ENCODE measurements around the gene ARL13B.
"Not testable (repeated sequence)": the region's sequence is repeated elsewhere in the genome, so short reads cannot be mapped to it uniquely, and the experiment has no call there.

Gene ARL13B

GRCh38 chr3:93979850-93980676 lies at the start of gene ARL13B:
TSS of gene ARL13B (plus strand) at chr3:93980155. CDS start at chr3:93980424, 269 bp downstream.
- DNase-seq (ENCODE audit: low spot score): peak; percentile 99

- no peak for DNase-seq (ENCODE audit: low spot score)
Measured at GRCh38 chr3:93931597-93932229, 48.2 kb upstream of the ARL13B start.

DNA sequence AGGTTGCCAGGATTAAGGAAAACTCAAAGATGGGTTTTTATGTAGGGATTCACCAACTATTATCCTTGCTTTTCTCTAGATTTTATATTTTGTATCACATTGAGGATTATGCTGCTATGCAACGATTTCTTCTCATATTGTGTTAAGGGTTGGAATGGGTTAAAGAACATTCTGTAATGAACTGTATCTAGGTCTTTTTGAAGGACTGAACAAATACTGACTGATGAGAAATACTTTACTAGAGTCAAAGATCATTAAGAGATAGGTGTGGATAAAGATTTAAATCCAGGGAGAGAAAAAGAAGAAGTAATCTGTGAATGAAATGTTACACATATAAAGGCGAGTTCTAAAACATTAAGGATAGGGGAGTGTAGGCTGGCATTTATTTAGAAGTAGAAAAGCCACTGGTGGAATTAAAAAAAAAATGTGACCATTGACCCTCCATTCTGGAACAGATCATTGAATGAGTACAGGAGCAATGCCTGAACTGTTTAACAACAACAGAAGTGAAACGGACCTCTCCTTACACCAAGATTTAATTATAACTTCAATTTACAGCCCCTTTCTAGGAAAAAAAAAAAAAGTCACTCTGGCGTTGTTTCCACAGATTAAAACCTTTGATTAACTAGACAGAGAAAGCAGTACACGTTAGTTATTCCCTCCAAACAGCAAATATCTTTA lies 45.4 kb upstream of the ARL13B start:
- DNase-seq (ENCODE audit: low spot score): no peak

- no peak for DNase-seq (ENCODE audit: low spot score)
Measured at GRCh38 chr3:93936549-93936948, 43.4 kb upstream of the ARL13B start.

- DNase-seq (ENCODE audit: low spot score): not testable (repeated sequence)
Measured at GRCh38 chr3:93937485-93937884, 42.5 kb upstream of the ARL13B start.

- not testable (repeated sequence) for DNase-seq (ENCODE audit: low spot score)
Measured at GRCh38 chr3:93949958-93950357, 30.0 kb upstream of the ARL13B start.

DNA sequence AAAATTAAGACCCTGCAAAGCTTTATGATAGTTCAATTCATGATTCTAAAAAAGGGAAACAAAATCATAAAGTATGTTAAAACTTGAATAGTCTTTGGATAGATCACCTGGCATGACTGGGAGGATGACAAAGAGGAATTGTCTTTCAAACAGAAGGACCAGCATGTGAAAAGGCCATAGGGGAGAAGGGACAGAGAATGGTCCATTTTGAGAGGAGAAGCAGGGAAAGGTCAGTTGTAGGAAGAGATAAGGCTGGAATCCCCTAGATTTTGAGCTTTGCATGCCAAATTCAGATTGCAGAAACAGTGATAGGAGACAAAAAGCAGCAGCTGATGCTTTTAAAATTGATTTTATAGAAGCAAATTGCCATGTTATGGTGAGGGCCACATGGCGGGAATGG lies 18.9 kb upstream of the ARL13B start:
- no peak for DNase-seq (ENCODE audit: low spot score)

DNA sequence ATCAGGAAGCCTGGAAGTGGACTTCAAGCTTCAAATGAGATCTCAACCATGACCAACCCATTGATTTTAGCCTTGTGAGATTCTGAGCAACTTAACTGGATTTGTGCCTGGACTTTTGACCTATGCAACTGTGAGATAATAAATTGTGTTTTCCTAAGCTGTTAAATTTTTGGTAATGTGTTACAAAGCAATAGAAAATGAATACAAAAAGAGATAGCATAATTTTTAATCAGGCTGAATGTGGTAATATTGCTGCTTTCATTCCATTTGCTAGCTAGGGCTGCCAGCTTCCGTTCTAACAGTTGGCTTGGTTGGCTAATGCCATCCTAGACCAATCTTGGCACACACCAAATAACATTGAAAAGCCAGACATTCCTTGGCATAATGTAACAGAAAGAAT lies 18.5 kb upstream of the ARL13B start:
- DNase-seq (ENCODE audit: low spot score): no peak

DNA sequence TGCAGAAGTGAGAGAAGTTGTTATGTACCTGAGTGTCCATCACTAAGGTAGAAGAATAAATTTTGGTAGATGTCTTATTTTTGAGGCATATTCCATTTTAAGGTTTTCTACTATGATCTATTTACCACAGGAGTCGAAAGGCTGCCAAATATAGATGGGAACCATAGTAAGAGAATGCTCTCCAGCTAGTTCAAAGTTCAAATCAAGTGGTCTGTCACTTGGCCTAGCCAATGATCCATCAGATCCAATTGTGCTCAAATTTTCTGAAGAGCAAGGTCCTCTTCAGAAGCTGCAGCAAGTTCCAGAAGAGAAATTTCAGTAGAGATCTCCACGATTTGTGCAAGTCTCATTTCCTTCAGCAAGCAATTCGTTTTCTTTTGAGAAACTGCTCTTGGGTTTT lies 17.2 kb upstream of the ARL13B start:
- no peak for DNase-seq (ENCODE audit: low spot score)

DNA sequence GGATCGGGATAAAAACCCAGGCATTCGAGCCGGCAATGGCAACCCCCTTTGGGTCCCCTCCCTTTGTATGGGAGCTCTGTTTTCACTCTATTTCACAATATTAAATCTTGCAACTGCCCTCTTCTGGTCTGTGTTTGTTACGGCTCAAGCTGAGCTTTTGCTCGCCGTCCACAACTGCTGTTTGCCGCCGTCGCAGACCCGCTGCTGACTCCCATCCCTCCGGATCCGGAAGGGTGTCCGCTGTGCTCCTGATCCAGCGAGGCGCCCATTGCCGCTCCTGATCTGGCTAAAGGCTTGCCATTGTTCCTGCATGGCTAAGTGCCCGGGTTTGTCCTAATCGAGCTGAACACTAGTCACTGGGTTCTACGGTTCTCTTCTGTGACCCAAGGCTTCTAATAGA lies 14.8 kb upstream of the ARL13B start:
- not testable (repeated sequence) for DNase-seq (ENCODE audit: low spot score)

GRCh38 chr3:93969443-93969842 lies 10.5 kb upstream of the ARL13B start:
- no peak for DNase-seq (ENCODE audit: low spot score)

- no peak for DNase-seq (ENCODE audit: low spot score)
Measured at GRCh38 chr3:93969997-93970396, 10.0 kb upstream of the ARL13B start.

- peak; percentile 76 for DNase-seq (ENCODE audit: low spot score)
Measured at GRCh38 chr3:93973131-93974126, 6.5 kb upstream of the ARL13B start, which contains the start of gene PROS1. TSS of gene PROS1 (minus strand) at chr3:93973896. CDS start at chr3:93973749, 147 bp downstream.

DNA sequence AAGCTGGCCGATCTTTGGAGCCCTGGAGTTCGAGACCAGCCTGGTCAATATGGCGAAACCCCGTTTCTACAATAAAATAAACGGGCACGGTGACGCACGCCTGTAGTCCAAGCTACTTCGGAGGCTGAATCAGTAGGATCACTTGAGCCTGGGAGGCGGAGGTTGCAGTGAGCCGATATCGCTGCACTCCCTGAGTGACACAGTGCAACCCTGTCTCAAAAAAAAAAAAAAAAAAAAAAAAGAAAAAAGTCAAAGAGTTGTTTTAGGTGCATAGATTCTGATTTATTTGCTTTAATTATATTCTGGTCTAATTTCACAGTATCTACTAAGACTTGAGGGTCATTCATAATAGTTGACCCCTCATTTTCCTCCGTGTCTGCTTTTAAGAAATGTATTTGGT lies 1.7 kb downstream of the ARL13B start:
- DNase-seq (ENCODE audit: low spot score): no peak

GRCh38 chr3:93983408-93983807 lies 3.5 kb downstream of the ARL13B start:
- DNase-seq (ENCODE audit: low spot score): no peak

GRCh38 chr3:93984618-93985017 lies 4.7 kb downstream of the ARL13B start:
- DNase-seq (ENCODE audit: low spot score): no peak

- no peak for DNase-seq (ENCODE audit: low spot score)
Measured at GRCh38 chr3:93988283-93988682, 8.3 kb downstream of the ARL13B start.

DNA sequence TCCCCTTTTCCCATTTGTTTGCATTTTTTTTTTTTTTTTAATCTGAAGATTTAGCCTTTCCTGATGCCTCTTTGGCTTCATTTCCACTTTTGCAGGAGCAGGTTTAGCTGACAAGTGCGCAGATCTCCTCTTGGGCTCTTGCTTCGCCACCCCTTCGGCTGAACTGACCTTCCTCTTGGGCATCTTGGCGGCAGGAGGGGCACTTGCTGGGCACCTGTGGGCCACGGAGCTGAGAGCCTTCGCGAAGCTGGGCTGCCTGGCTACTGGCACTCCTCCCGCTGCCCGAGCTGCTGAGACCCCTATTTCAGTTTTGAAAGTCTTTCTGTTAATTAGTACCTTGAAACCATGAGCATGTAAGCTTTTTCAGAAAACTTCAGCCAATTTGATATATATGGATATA lies 8.8 kb downstream of the ARL13B start:
- no peak for DNase-seq (ENCODE audit: low spot score)

DNA sequence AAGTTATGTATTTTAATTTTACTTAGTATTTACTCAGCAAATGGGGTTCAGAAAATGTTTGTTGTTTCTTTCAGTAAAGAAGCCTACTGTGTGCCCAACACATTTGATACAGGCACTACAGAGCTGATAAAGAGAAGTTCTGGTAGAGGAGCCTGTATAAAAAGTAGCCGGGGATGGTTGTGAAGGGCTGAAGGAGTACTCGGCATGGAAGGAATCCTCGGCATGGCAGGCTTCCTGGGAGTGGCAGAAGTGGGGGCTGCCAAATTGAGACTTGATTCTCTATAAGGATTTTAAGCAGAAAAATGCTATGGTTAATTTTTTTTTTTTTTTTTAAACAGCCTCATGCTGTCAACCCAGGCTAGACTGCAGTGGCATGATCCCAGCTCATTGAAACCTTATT lies 9.3 kb downstream of the ARL13B start:
- no peak for DNase-seq (ENCODE audit: low spot score)

GRCh38 chr3:93991631-93992030 lies 11.7 kb downstream of the ARL13B start:
- no peak for DNase-seq (ENCODE audit: low spot score)

DNA sequence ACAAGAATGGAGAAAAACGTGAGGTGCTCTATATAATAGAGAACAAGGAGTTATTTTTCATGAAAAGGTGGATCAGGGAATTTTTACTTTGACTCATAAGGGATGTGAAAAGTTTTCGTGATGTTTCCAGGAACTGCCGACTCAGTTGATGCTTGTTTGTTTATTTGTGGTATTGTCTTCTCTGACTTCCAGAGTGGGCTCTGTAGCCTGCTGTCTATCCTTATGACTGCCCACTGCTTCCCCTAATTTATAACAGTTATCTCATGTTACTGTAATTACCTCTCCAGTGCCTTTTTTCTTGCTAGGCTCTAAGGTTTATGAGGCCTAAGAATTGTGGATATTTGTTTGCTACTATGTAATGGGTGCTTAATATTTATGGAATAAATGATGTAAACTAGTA lies 12.3 kb downstream of the ARL13B start:
- DNase-seq (ENCODE audit: low spot score): no peak

DNA sequence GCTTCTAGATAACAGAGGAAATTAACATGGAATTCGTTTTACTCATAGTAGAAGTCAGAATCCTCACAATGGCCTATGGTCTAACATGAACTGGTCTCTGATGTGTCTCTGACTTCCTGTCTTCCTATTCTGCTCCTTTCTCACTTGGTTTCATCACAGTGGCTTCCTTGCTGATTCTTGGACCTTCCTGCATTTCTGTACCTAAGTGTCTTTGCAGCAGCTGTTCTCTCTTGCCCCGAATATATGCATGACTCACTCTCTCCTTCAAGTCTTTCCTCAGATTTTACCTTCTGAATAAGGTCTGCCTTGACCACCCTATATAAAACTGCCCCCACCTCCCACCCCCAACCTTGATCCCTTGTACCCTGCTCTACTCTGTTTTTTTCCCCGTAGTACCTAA lies 14.1 kb downstream of the ARL13B start:
- DNase-seq (ENCODE audit: low spot score): no peak
